ENCODE results near the gene FAM151B. TPM values are rescaled to one million over a fixed set of nuclear protein-coding genes. Genes with fewer than 3 reads are reported as not detected.
"Not testable (repeated sequence)": the region's sequence is repeated elsewhere in the genome, so short reads cannot be mapped to it uniquely, and the experiment has no call there.

Gene FAM151B
- total and polyA plus RNA-seq, 3 experiments from 2014 or later, result 0.18 to 0.24 TPM; not detected in 1

- H3K4me3 Mint-ChIP-seq, result no peak overlapping the region
- POLR2A ChIA-PET, result no interaction called here
These were observed 91.2 kb downstream of the FAM151B start for GRCh38 chr5:80579050-80579449.

GRCh38 chr5:80580291-80580690 lies 92.4 kb downstream of the FAM151B start:
- H3K4me3 Mint-ChIP-seq; H3K36me3 Mint-ChIP-seq; DNase-seq; H3K4me1 ChIP-seq (ENCODE audit: insufficient read depth, low read length); H3K27me3 ChIP-seq (ENCODE audit: insufficient read depth, low read length, poor library complexity, severe bottlenecking); H3K4me3 ChIP-seq (ENCODE audit: low read length); H3K9me3 ChIP-seq (ENCODE audit: low read length); H3K4me1 Mint-ChIP-seq; CTCF ChIA-PET; POLR2A ChIA-PET; H3K27ac Mint-ChIP-seq; H3K9me3 Mint-ChIP-seq; H3K27ac ChIP-seq (ENCODE audit: low read depth, low read length); H3K36me3 ChIP-seq (ENCODE audit: insufficient read depth, low read length): not testable (repeated sequence)
- H3K27me3 Mint-ChIP-seq, result peaks cover 10 to 30% of the 10 kb centered on the region in 2 donors

More at GRCh38 chr5:80579050-80579449, 91.2 kb downstream of the FAM151B start:
- Histone ChIP-seq H3K27ac (ENCODE audit: low read depth, low read length) (no peak overlapping the region), H3K36me3 (ENCODE audit: insufficient read depth, low read length) (no peaks in the 10 kb centered on the region), H3K9me3 (ENCODE audit: low read length) (no peaks in the 10 kb centered on the region), H3K4me1 (ENCODE audit: insufficient read depth, low read length) (no peaks in the 10 kb centered on the region), H3K4me3 (ENCODE audit: low read length) (no peak overlapping the region), H3K27me3 (ENCODE audit: insufficient read depth, low read length, poor library complexity, severe bottlenecking) (no peaks in the 10 kb centered on the region)
- H3K27ac Mint-ChIP-seq, result no peak overlapping the region
- H3K36me3 Mint-ChIP-seq, result no peaks in the 10 kb centered on the region
- peaks cover 17 to 32% of the 10 kb centered on the region in 2 donors for H3K27me3 Mint-ChIP-seq
- H3K9me3 Mint-ChIP-seq, result peaks cover 0 to 2% (median 0%) of the 10 kb centered on the region in 5 donors
- no peaks in the 10 kb centered on the region for H3K4me1 Mint-ChIP-seq
- CTCF ChIA-PET, result no interaction called here
- DNase-seq, result no peak

DNA sequence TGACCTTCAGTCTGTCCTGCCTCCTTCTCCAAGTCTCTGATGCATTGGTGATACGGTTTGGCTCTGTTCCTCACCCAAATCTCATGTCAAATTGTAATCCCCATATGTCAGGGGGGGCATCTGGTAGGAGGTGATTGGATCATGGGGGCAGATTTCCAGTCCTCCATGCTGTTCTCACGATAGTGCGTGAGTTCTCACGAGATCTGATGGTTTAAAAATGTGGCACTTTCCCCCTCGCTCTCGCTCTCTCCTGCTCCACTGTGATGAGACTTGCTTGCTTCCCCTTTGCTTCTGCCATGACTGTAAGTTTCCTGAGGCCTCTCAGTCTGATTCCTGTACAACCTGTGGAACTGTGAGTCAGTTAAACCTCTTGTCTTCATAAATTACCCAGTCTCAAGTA lies 96.9 kb downstream of the FAM151B start:
- Mint-ChIP-seq H3K27me3 (peaks cover 2 to 22% of the 10 kb centered on the region in 2 donors), H3K27ac (no peak overlapping the region), H3K4me3 (no peak overlapping the region), H3K9me3 (peaks cover 0 to 2% (median 0%) of the 10 kb centered on the region in 5 donors), H3K36me3 (no peaks in the 10 kb centered on the region), H3K4me1 (no peaks in the 10 kb centered on the region)
- no peaks in the 10 kb centered on the region for H3K27me3 ChIP-seq (ENCODE audit: insufficient read depth, low read length, poor library complexity, severe bottlenecking)
- CTCF ChIA-PET, result no interaction called here
- no peaks in the 10 kb centered on the region for H3K9me3 ChIP-seq (ENCODE audit: low read length)
- H3K4me1 ChIP-seq (ENCODE audit: insufficient read depth, low read length), result no peaks in the 10 kb centered on the region
- POLR2A ChIA-PET, result no interaction called here
- DNase-seq, result no peak
- no peaks in the 10 kb centered on the region for H3K36me3 ChIP-seq (ENCODE audit: insufficient read depth, low read length)
- H3K27ac ChIP-seq (ENCODE audit: low read depth, low read length), result no peak overlapping the region
- no peak overlapping the region for H3K4me3 ChIP-seq (ENCODE audit: low read length)

GRCh38 chr5:80588858-80589540 lies 101.1 kb downstream of the FAM151B start:
- Mint-ChIP-seq H3K4me1 (no peaks in the 10 kb centered on the region), H3K36me3 (no peaks in the 10 kb centered on the region)
- POLR2A ChIA-PET, result no interaction called here

GRCh38 chr5:80590766-80591165 lies 102.9 kb downstream of the FAM151B start:
- ChIA-PET POLR2A (no interaction called here), CTCF (no interaction called here)
- Histone ChIP-seq H3K36me3 (ENCODE audit: insufficient read depth, low read length) (no peaks in the 10 kb centered on the region), H3K27ac (ENCODE audit: low read depth, low read length) (no peak overlapping the region), H3K27me3 (ENCODE audit: insufficient read depth, low read length, poor library complexity, severe bottlenecking) (no peaks in the 10 kb centered on the region), H3K4me1 (ENCODE audit: insufficient read depth, low read length) (no peaks in the 10 kb centered on the region), H3K4me3 (ENCODE audit: low read length) (no peak overlapping the region), H3K9me3 (ENCODE audit: low read length) (no peaks in the 10 kb centered on the region)
- Mint-ChIP-seq H3K36me3 (no peaks in the 10 kb centered on the region), H3K27ac (peak overlapping the region in 1 of 8 donors; percentile 16), H3K9me3 (no peaks in the 10 kb centered on the region), H3K27me3 (peaks cover 4 to 26% of the 10 kb centered on the region in 2 donors), H3K4me3 (no peak overlapping the region), H3K4me1 (no peaks in the 10 kb centered on the region)
- DNase-seq, result no peak

More at GRCh38 chr5:80588858-80589540, 101.1 kb downstream of the FAM151B start:
- no peaks in the 10 kb centered on the region for H3K27me3 ChIP-seq (ENCODE audit: insufficient read depth, low read length, poor library complexity, severe bottlenecking)
- H3K27ac ChIP-seq (ENCODE audit: low read depth, low read length), result no peak overlapping the region
- H3K9me3 Mint-ChIP-seq, result no peaks in the 10 kb centered on the region
- no peaks in the 10 kb centered on the region for H3K4me1 ChIP-seq (ENCODE audit: insufficient read depth, low read length)
- no peaks in the 10 kb centered on the region for H3K36me3 ChIP-seq (ENCODE audit: insufficient read depth, low read length)
- CTCF ChIA-PET, result no interaction called here
- no peaks in the 10 kb centered on the region for H3K9me3 ChIP-seq (ENCODE audit: low read length)
- H3K4me3 ChIP-seq (ENCODE audit: low read length), result no peak overlapping the region
- no peak for DNase-seq
- peaks cover 4 to 35% of the 10 kb centered on the region in 2 donors for H3K27me3 Mint-ChIP-seq
- no peak overlapping the region for H3K4me3 Mint-ChIP-seq
- no peak overlapping the region for H3K27ac Mint-ChIP-seq

- ChIA-PET POLR2A (no interaction called here), CTCF (no interaction called here)
- H3K27me3 ChIP-seq (ENCODE audit: insufficient read depth, low read length, poor library complexity, severe bottlenecking), result no peaks in the 10 kb centered on the region
- H3K36me3 ChIP-seq (ENCODE audit: insufficient read depth, low read length), result no peaks in the 10 kb centered on the region
- Mint-ChIP-seq H3K4me3 (no peak overlapping the region), H3K27me3 (peaks cover 4 to 25% of the 10 kb centered on the region in 2 donors), H3K27ac (no peak overlapping the region), H3K36me3 (no peaks in the 10 kb centered on the region), H3K4me1 (no peaks in the 10 kb centered on the region), H3K9me3 (no peaks in the 10 kb centered on the region)
- H3K27ac ChIP-seq (ENCODE audit: low read depth, low read length), result no peak overlapping the region
- no peaks in the 10 kb centered on the region for H3K9me3 ChIP-seq (ENCODE audit: low read length)
- H3K4me1 ChIP-seq (ENCODE audit: insufficient read depth, low read length), result no peaks in the 10 kb centered on the region
- H3K4me3 ChIP-seq (ENCODE audit: low read length), result no peak overlapping the region
- DNase-seq, result no peak
These were observed 103.5 kb downstream of the FAM151B start for GRCh38 chr5:80591352-80591751.

GRCh38 chr5:80592105-80592504 lies 104.2 kb downstream of the FAM151B start:
- Mint-ChIP-seq H3K4me1 (no peaks in the 10 kb centered on the region), H3K4me3 (no peak overlapping the region), H3K9me3 (no peaks in the 10 kb centered on the region), H3K27ac (peak overlapping the region in 1 of 8 donors; percentile 87), H3K36me3 (no peaks in the 10 kb centered on the region), H3K27me3 (peaks cover 2 to 20% of the 10 kb centered on the region in 2 donors)
- Histone ChIP-seq H3K9me3 (ENCODE audit: low read length) (no peaks in the 10 kb centered on the region), H3K27me3 (ENCODE audit: insufficient read depth, low read length, poor library complexity, severe bottlenecking) (no peaks in the 10 kb centered on the region), H3K27ac (ENCODE audit: low read depth, low read length) (no peak overlapping the region), H3K4me3 (ENCODE audit: low read length) (no peak overlapping the region), H3K36me3 (ENCODE audit: insufficient read depth, low read length) (no peaks in the 10 kb centered on the region), H3K4me1 (ENCODE audit: insufficient read depth, low read length) (no peaks in the 10 kb centered on the region)
- POLR2A ChIA-PET, result no interaction called here
- no peak for DNase-seq
- CTCF ChIA-PET, result no interaction called here

All from CD8-positive, alpha-beta memory T cell (primary cell).